ENCODE results near the gene TDRD7.

The TDRD7 gene

GRCh38 chr9:97387936-97388684 is 23.8 kb upstream of the TDRD7 start:
- H3K4me3 ChIP-seq (replicated peaks; ENCODE audit: low read depth, low read length): no peak overlapping the region
- no peak for TF ChIP-seq CTCF (IDR thresholded peaks at IDR 0.05; ENCODE audit: low read length, missing control alignments)
- DNase-seq (ENCODE audit: low read depth): no peak

GRCh38 chr9:97388721-97389238 is 23.1 kb upstream of the TDRD7 start:
- no peak overlapping the region for H3K4me3 ChIP-seq (replicated peaks; ENCODE audit: low read depth, low read length)
- no peak for DNase-seq (ENCODE audit: low read depth)
- TF ChIP-seq CTCF (IDR thresholded peaks at IDR 0.05; ENCODE audit: low read length, missing control alignments): no peak

GRCh38 chr9:97389249-97389648 is 22.6 kb upstream of the TDRD7 start:
- no peak for TF ChIP-seq CTCF (IDR thresholded peaks at IDR 0.05; ENCODE audit: low read length, missing control alignments)
- DNase-seq (ENCODE audit: low read depth): no peak
- no peak overlapping the region for H3K4me3 ChIP-seq (replicated peaks; ENCODE audit: low read depth, low read length)

- no peak for DNase-seq (ENCODE audit: low read depth)
- H3K4me3 ChIP-seq (replicated peaks; ENCODE audit: low read depth, low read length): no peak overlapping the region
- no peak for TF ChIP-seq CTCF (IDR thresholded peaks at IDR 0.05; ENCODE audit: low read length, missing control alignments)
Observed at GRCh38 chr9:97390791-97391406, 21.0 kb upstream of the TDRD7 start.

- H3K4me3 ChIP-seq (replicated peaks; ENCODE audit: low read depth, low read length): no peak overlapping the region
- DNase-seq (ENCODE audit: low read depth): no peak
- TF ChIP-seq CTCF (IDR thresholded peaks at IDR 0.05; ENCODE audit: low read length, missing control alignments): no peak
Observed at GRCh38 chr9:97394881-97395280, 17.0 kb upstream of the TDRD7 start.

- TF ChIP-seq CTCF (IDR thresholded peaks at IDR 0.05; ENCODE audit: low read length, missing control alignments): no peak
Observed at GRCh38 chr9:97395745-97396144, 16.2 kb upstream of the TDRD7 start.

More at GRCh38 chr9:97395745-97396144, 16.2 kb upstream of the TDRD7 start:
- no peak overlapping the region for H3K4me3 ChIP-seq (replicated peaks; ENCODE audit: low read depth, low read length)
- no peak for DNase-seq (ENCODE audit: low read depth)
